ENCODE measurements around the gene ZFAND5. TPM values are rescaled to one million over a fixed set of nuclear protein-coding genes. Genes with fewer than 3 reads are reported as not detected.
A peak's percentile ranks its signal among the peaks of the same experiment; 100 is the strongest.

Gene ZFAND5
- total RNA-seq, 1 donor from 2014 or later, result 157 TPM

DNA sequence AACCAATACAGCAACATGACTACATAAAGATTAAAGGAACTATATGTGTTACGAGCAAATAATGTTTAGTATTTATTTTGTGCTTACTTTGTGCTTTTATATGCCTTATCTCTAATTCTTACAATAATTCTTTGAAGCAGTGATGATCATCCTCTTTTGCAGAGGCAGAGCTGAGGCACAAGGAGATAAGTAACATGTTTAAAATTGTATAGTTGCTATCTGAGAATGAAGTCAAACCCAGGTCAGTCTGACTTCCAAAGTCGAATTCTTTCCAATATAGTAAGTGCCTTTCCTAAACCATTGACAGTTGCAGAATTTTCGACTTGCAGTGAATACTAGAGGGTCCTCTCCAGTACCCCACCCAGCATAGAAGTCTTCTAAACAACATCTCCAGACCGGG is 12.0 kb upstream of the ZFAND5 start:
- no peak for DNase-seq (ENCODE audit: low spot score)
- Mint-ChIP-seq H3K27ac (ENCODE audit: unreplicated experiment) (no peak overlapping the region), H3K4me1 (ENCODE audit: low read depth) (peaks cover 3% of the 10 kb centered on the region), H3K27me3 (ENCODE audit: low read depth) (no peaks in the 10 kb centered on the region), H3K4me3 (ENCODE audit: unreplicated experiment) (no peak overlapping the region), H3K36me3 (ENCODE audit: low read depth) (no peaks in the 10 kb centered on the region), H3K9me3 (ENCODE audit: low read depth) (no peaks in the 10 kb centered on the region)
- TF ChIP-seq, protein P1, sequence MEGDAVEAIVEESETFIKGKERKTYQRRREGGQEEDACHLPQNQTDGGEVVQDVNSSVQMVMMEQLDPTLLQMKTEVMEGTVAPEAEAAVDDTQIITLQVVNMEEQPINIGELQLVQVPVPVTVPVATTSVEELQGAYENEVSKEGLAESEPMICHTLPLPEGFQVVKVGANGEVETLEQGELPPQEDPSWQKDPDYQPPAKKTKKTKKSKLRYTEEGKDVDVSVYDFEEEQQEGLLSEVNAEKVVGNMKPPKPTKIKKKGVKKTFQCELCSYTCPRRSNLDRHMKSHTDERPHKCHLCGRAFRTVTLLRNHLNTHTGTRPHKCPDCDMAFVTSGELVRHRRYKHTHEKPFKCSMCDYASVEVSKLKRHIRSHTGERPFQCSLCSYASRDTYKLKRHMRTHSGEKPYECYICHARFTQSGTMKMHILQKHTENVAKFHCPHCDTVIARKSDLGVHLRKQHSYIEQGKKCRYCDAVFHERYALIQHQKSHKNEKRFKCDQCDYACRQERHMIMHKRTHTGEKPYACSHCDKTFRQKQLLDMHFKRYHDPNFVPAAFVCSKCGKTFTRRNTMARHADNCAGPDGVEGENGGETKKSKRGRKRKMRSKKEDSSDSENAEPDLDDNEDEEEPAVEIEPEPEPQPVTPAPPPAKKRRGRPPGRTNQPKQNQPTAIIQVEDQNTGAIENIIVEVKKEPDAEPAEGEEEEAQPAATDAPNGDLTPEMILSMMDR (IDR thresholded peaks at IDR 0.05), result no peak

DNA sequence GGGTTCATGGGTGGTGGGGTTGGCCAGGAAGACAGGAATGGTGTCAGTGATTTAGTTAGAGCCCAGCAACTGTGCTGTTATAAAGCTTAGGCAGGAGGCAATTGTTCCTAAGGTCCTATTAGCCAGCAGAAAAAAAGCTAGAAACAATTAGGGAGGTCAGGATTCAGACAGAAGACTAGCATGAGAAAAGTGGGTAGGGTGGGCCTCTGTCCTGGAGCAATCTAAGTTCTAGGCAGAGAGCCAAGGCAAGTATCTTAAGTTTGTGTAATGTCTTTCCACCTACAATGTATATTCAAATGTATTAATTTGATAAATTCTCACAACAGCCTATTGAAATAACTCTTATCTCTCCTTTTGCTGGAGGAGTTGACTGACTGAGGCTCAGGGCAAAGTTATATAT is 6.1 kb upstream of the ZFAND5 start:
- peaks cover 9% of the 10 kb centered on the region for H3K4me1 Mint-ChIP-seq (ENCODE audit: low read depth)
- no peak overlapping the region for H3K4me3 Mint-ChIP-seq (ENCODE audit: unreplicated experiment)
- H3K36me3 Mint-ChIP-seq (ENCODE audit: low read depth), result no peaks in the 10 kb centered on the region
- H3K9me3 Mint-ChIP-seq (ENCODE audit: low read depth), result no peaks in the 10 kb centered on the region
- DNase-seq (ENCODE audit: low spot score), result no peak
- H3K27ac Mint-ChIP-seq (ENCODE audit: unreplicated experiment), result no peak overlapping the region
- TF ChIP-seq, protein P1 (IDR thresholded peaks at IDR 0.05), result no peak
- no peaks in the 10 kb centered on the region for H3K27me3 Mint-ChIP-seq (ENCODE audit: low read depth)

DNA sequence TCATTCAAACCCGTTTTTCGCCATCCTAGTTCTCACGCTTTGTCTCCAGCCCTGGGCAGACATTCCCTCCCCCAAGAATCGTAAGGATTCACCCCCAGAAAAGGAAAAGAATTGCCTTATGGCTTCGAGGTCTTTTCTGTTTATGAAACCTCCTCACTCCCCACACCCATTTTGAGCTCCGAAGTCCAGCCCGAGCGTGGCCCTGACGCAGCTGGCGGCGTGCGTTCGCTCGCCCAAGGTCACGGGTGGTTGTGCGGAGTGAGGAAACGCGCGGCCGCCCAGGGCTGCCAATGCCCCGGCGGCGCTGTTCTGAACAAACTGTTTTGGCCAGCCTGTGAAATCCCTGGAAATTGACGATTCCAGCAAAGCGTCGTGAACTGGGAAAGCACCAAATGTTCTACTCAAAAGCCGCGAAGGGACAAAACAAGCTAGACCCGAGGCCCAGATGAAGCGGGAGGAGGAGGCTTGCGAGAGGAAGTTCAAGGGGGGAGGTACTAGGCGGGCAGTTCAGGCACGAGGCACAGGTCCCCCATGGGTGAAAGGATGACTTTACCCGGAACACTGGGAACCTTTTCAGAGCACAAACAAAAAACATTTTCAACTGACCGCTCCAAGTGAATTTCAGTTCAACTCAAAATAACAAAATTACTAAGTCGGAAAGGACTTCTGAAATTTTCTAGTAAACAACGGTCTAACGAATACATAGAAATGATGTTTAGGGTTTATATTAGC is 683 bp upstream of the ZFAND5 start:
- Mint-ChIP-seq H3K27me3 (ENCODE audit: low read depth) (no peaks in the 10 kb centered on the region), H3K4me3 (ENCODE audit: unreplicated experiment) (peak overlapping the region; percentile 95), H3K36me3 (ENCODE audit: low read depth) (peaks cover 8% of the 10 kb centered on the region), H3K9me3 (ENCODE audit: low read depth) (no peaks in the 10 kb centered on the region), H3K27ac (ENCODE audit: unreplicated experiment) (peak overlapping the region; percentile 100), H3K4me1 (ENCODE audit: low read depth) (peaks cover 30% of the 10 kb centered on the region)
- DNase-seq (ENCODE audit: low spot score), result no peak
- TF ChIP-seq, protein P1 (IDR thresholded peaks at IDR 0.05), result peak; percentile 58

DNA sequence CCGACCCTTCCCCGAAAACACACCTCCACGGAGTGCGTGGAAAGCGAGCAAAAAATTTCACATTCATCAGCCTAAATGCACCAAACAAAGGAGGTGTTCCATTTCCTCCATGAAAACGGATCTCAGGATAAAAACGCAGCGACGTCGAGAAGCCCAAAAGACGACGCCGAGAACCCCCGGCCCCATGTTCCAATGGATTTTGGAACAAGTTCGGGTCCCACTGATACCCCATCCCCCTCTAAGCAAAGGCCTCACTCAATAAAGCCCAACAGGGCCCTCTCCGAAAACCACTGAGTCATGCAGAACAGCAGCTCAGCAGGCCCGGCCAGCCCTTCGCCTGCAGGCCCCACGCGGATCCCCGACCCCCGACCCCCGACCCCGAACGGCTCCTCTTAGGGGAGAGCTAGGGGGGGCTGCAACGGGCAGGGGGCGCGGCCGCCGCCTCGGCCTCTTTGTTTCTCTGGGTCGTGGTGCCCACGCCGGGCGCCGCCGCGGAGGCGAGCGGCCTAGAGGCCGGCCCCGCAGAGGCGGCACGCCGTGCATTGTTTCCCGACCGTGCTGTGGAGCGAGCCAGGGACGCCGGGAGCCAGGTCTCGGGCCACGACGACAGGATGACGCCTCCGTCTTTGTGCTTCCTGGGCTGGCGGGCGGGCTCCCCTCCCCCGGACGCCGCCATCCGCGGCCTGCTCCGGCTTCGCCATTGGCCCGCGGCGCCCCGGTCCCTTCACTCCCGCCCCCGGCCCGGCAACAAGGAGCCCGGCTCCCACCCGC is 915 bp downstream of the ZFAND5 start:
- H3K36me3 Mint-ChIP-seq (ENCODE audit: low read depth), result peaks cover 18% of the 10 kb centered on the region
- H3K4me1 Mint-ChIP-seq (ENCODE audit: low read depth), result peaks cover 46% of the 10 kb centered on the region
- TF ChIP-seq, protein P1 (IDR thresholded peaks at IDR 0.05), result no peak
- H3K27me3 Mint-ChIP-seq (ENCODE audit: low read depth), result no peaks in the 10 kb centered on the region
- no peaks in the 10 kb centered on the region for H3K9me3 Mint-ChIP-seq (ENCODE audit: low read depth)
- peak overlapping the region; percentile 95 for H3K4me3 Mint-ChIP-seq (ENCODE audit: unreplicated experiment)
- H3K27ac Mint-ChIP-seq (ENCODE audit: unreplicated experiment), result peak overlapping the region; percentile 98
- no peak for DNase-seq (ENCODE audit: low spot score)

DNA sequence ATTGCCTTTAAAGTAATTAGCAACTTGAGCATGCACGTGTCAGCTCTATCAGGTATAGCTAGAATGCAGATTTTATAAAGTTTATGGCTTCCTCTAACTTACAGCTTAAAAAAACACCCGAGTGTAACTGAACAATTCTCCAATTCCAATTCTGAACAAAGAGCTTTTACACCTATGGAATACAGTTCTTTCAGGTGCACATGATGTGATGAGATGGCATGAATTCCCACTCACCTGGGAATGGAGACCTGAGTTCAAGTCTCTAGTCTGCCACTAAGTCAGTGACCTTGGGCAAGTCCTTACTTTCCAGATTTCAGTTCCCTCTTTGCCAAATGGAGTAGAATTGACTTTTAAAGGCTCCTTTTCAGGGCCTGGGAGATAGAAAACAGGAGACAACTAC is 1.8 kb downstream of the ZFAND5 start:
- H3K4me3 Mint-ChIP-seq (ENCODE audit: unreplicated experiment), result peak overlapping the region; percentile 95
- TF ChIP-seq, protein P1 (IDR thresholded peaks at IDR 0.05), result no peak
- peak overlapping the region; percentile 98 for H3K27ac Mint-ChIP-seq (ENCODE audit: unreplicated experiment)
- no peak for DNase-seq (ENCODE audit: low spot score)
- H3K36me3 Mint-ChIP-seq (ENCODE audit: low read depth), result peaks cover 21% of the 10 kb centered on the region
- H3K27me3 Mint-ChIP-seq (ENCODE audit: low read depth), result no peaks in the 10 kb centered on the region
- H3K4me1 Mint-ChIP-seq (ENCODE audit: low read depth), result peaks cover 53% of the 10 kb centered on the region
- no peaks in the 10 kb centered on the region for H3K9me3 Mint-ChIP-seq (ENCODE audit: low read depth)
